IMR-90 (cell line): ENCODE results near the gene MNS1.

Experiments used
- MAFK ChIP-seq: IDR thresholded peaks from 2 replicates; pipeline ENCODE4 v1.6.1; 2012; ENCODE audit warnings: low read depth, low read length, improper control_type of control experiment
- MAZ ChIP-seq: IDR thresholded peaks from 2 replicates; pipeline ENCODE4 v1.6.1; 2012; ENCODE audit warnings: low read depth, mild to moderate bottlenecking, low read length, improper control_type of control experiment, moderate library complexity, borderline replicate concordance
- MXI1 ChIP-seq: IDR thresholded peaks from 2 replicates; pipeline ENCODE4 v1.6.1; 2012; ENCODE audit warnings: low read depth, mild to moderate bottlenecking, low read length, moderate library complexity, borderline replicate concordance
- POLR2A ChIP-seq: IDR thresholded peaks from 2 replicates; pipeline ENCODE4 v1.6.1; 2012; ENCODE audit warnings: mild to moderate bottlenecking, low read depth, low read length
- RFX5 ChIP-seq: IDR thresholded peaks from 2 replicates; pipeline ENCODE4 v1.8.0; 2012; ENCODE audit warnings: low read depth, mild to moderate bottlenecking, low read length, moderate library complexity
- SMC3 ChIP-seq: fragments of 150-350 bp; IDR thresholded peaks from 2 replicates; pipeline ENCODE4 v1.6.1; 2016; ENCODE audit warnings: low read depth, mild to moderate bottlenecking, antibody characterized with exemption, low read length, moderate library complexity
- TF ChIP-seq, protein P1 (sequence below): conservative IDR thresholded peaks from 2 replicates; pipeline ENCODE4 v1.5.1; 2012; ENCODE audit warnings: mild to moderate bottlenecking, low read depth, low read length, improper control_type of control experiment

DNA sequence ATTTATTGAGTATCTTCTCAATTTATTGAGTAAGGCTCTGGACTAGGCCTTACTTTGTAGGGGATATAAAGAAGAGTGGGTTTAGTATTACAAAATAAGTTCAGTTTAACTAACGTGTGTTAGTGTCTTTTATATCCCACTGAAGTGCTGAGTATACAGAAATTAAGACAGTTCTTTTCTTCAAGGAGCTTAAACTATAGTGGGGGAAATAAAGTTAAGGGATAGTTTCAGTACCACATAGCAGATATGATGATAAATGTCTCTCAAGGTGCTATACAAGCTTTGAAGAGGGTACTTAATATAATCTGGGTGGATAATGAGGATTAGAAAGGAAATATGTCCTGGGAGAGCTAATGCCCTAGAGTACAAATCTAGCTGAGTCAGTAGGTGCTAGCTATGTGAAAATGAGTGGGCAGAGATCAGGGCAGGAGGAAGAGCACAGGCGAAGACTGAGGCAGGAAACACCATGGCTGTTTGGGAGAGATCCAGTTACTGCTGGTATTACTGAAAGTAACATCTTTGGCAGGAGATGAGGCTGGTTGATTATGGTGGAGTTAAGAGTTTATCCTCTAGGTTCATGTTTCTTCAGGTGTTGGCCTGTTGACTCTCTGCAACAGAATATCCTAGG, 53.7 kb downstream of the MNS1 start:
- TF ChIP-seq, protein P1, sequence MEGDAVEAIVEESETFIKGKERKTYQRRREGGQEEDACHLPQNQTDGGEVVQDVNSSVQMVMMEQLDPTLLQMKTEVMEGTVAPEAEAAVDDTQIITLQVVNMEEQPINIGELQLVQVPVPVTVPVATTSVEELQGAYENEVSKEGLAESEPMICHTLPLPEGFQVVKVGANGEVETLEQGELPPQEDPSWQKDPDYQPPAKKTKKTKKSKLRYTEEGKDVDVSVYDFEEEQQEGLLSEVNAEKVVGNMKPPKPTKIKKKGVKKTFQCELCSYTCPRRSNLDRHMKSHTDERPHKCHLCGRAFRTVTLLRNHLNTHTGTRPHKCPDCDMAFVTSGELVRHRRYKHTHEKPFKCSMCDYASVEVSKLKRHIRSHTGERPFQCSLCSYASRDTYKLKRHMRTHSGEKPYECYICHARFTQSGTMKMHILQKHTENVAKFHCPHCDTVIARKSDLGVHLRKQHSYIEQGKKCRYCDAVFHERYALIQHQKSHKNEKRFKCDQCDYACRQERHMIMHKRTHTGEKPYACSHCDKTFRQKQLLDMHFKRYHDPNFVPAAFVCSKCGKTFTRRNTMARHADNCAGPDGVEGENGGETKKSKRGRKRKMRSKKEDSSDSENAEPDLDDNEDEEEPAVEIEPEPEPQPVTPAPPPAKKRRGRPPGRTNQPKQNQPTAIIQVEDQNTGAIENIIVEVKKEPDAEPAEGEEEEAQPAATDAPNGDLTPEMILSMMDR: no peak
- TF ChIP-seq POLR2A (no peak), SMC3 (no peak), MAZ (no peak), MAFK (peak; percentile 41; the same call in 1 of the 2 replicates), RFX5 (no peak), MXI1 (no peak)
